GM06990 (cell line): ENCODE measurements around the gene PCNT.

Source experiments
- DNase-seq: peaks from one replicate; pipeline ENCODE4 v3.0.0-alpha.2; 2011; ENCODE audit not compliant: insufficient read length; ENCODE audit errors: extremely low read depth
- H3K27me3 ChIP-seq: replicated peaks from 2 replicates; pipeline ENCODE4 v1.6.0; 2011; ENCODE audit warnings: low read length; ENCODE audit not compliant: control insufficient read depth, insufficient read depth
- H3K36me3 ChIP-seq: 2 replicates; pipeline ENCODE4 v1.5.1; 2011; ENCODE audit warnings: low read length; ENCODE audit not compliant: control insufficient read depth, insufficient read depth
- H3K4me3 ChIP-seq: replicated peaks from 2 replicates; pipeline ENCODE4 v1.5.1; 2011; ENCODE audit warnings: low read depth, mild to moderate bottlenecking, control low read depth, low read length
- CTCF ChIP-seq: IDR thresholded peaks from 2 replicates; pipeline ENCODE4 v1.5.1; 2011; ENCODE audit warnings: low read length, control low read depth, mild to moderate bottlenecking, inconsistent platforms; ENCODE audit not compliant: insufficient read depth, poor library complexity, severe bottlenecking

The PCNT gene

GRCh38 chr21:46316708-46317324 is 7.1 kb upstream of the PCNT start:
- H3K4me3 ChIP-seq = no peak overlapping the region
- no peaks in the 10 kb centered on the region for H3K27me3 ChIP-seq
- no peak for TF ChIP-seq CTCF
- H3K36me3 ChIP-seq = peaks cover 12% of the 10 kb centered on the region
- no peak for DNase-seq

- Histone ChIP-seq H3K4me3 (no peak overlapping the region), H3K27me3 (no peaks in the 10 kb centered on the region), H3K36me3 (peaks cover 12% of the 10 kb centered on the region)
- DNase-seq = no peak
- no peak for TF ChIP-seq CTCF
Observed at GRCh38 chr21:46317710-46318463, 6.1 kb upstream of the PCNT start.

GRCh38 chr21:46318464-46318845 is 5.5 kb upstream of the PCNT start:
- Histone ChIP-seq H3K27me3 (no peaks in the 10 kb centered on the region), H3K36me3 (peaks cover 10% of the 10 kb centered on the region), H3K4me3 (no peak overlapping the region)
- no peak for DNase-seq
- TF ChIP-seq CTCF = no peak

GRCh38 chr21:46319186-46319585 is 4.8 kb upstream of the PCNT start:
- Histone ChIP-seq H3K36me3 (peaks cover 9% of the 10 kb centered on the region), H3K4me3 (no peak overlapping the region), H3K27me3 (no peaks in the 10 kb centered on the region)
- no peak for DNase-seq
- no peak for TF ChIP-seq CTCF

- DNase-seq = no peak
- no peak for TF ChIP-seq CTCF
- Histone ChIP-seq H3K36me3 (peaks cover 5% of the 10 kb centered on the region), H3K27me3 (no peaks in the 10 kb centered on the region), H3K4me3 (no peak overlapping the region)
Observed at GRCh38 chr21:46320331-46320801, 3.6 kb upstream of the PCNT start.
